Osteoblast (primary cell): Measurements from ENCODE around the gene MTRR. TPM values are rescaled to one million over a fixed set of nuclear protein-coding genes. Genes with fewer than 3 reads are reported as not detected.

Experiments used
- DNase-seq: peaks from one replicate; pipeline ENCODE4 v3.0.0; 2011; ENCODE audit warnings: low spot score, mixed read lengths; ENCODE audit not compliant: insufficient read length; ENCODE audit errors: missing footprints
- H2AFZ ChIP-seq: 2 replicates; pipeline ENCODE4 v1.6.0; 2011; ENCODE audit warnings: mild to moderate bottlenecking, low read length
- H3K27ac ChIP-seq: 2 replicates; pipeline ENCODE4 v1.5.1; 2011; ENCODE audit warnings: mild to moderate bottlenecking, low read depth, low read length, moderate library complexity
- H3K27me3 ChIP-seq: 2 replicates; pipeline ENCODE4 v1.6.0; 2012; ENCODE audit warnings: mild to moderate bottlenecking, control low read depth, inconsistent platforms, low read length, moderate library complexity; ENCODE audit not compliant: insufficient read depth
- H3K36me3 ChIP-seq: 2 replicates; pipeline ENCODE4 v1.5.1; 2011; ENCODE audit warnings: mild to moderate bottlenecking, low read length, control low read depth, moderate library complexity; ENCODE audit not compliant: insufficient read depth
- H3K4me1 ChIP-seq: 2 replicates; pipeline ENCODE4 v1.5.1; 2011; ENCODE audit warnings: mild to moderate bottlenecking, low read length, control low read depth, moderate library complexity; ENCODE audit not compliant: insufficient read depth
- H3K4me2 ChIP-seq: 2 replicates; pipeline ENCODE4 v1.6.0; 2011; ENCODE audit warnings: mild to moderate bottlenecking, low read length; ENCODE audit not compliant: insufficient read depth
- H3K4me3 ChIP-seq: fragments of 200-600 bp; sonication (generic); 3 replicates; pipeline ENCODE4 v1.5.1; 2012; ENCODE audit warnings: mild to moderate bottlenecking, low read length, inconsistent platforms; ENCODE audit not compliant: insufficient read depth
- H3K79me2 ChIP-seq: 2 replicates; pipeline ENCODE4 v1.6.0; 2012; ENCODE audit warnings: mild to moderate bottlenecking, low read length, control low read depth, inconsistent platforms; ENCODE audit not compliant: insufficient read depth
- H3K9me3 ChIP-seq: 2 replicates; pipeline ENCODE4 v1.5.1; 2011; ENCODE audit warnings: low read depth, low read length, control low read depth
- H4K20me1 ChIP-seq: 2 replicates; pipeline ENCODE4 v1.6.0; 2012; ENCODE audit warnings: mild to moderate bottlenecking, low read length, control low read depth; ENCODE audit not compliant: insufficient read depth
- CTCF ChIP-seq: IDR thresholded peaks from 2 replicates; pipeline ENCODE4 v1.5.1; 2011; ENCODE audit warnings: mild to moderate bottlenecking, low read depth, low read length, moderate library complexity; ENCODE audit errors: extremely low read depth
- total RNA-seq: library from RNA; depleted of rRNA; stranded (reverse); fragments of >200 nt; gene quantifications from 2 replicates; pipeline ENCODE4 v1.2.3, GENCODE V29; 2012

The MTRR gene
- total RNA-seq, 1 donor: 36.6 TPM

- Histone ChIP-seq H3K36me3 (no peaks in the 10 kb centered on the region), H2AFZ (no peak overlapping the region), H3K79me2 (no peaks in the 10 kb centered on the region), H3K27ac (no peak overlapping the region), H4K20me1 (no peaks in the 10 kb centered on the region), H3K4me3 (no peak overlapping the region), H3K27me3 (peaks cover 24% of the 10 kb centered on the region), H3K9me3 (no peaks in the 10 kb centered on the region), H3K4me2 (no peak overlapping the region), H3K4me1 (no peaks in the 10 kb centered on the region)
- TF ChIP-seq CTCF: no peak
- DNase-seq: no peak
Measured at GRCh38 chr5:7846327-7846726, 22.6 kb upstream of the MTRR start.

GRCh38 chr5:7848296-7848695, 20.7 kb upstream of the MTRR start:
- Histone ChIP-seq H3K27ac (no peak overlapping the region), H2AFZ (peak overlapping the region; percentile 49), H4K20me1 (no peaks in the 10 kb centered on the region), H3K27me3 (peaks cover 25% of the 10 kb centered on the region), H3K36me3 (no peaks in the 10 kb centered on the region), H3K4me2 (peak overlapping the region; percentile 49), H3K4me1 (peaks cover 3% of the 10 kb centered on the region), H3K4me3 (no peak overlapping the region), H3K79me2 (no peaks in the 10 kb centered on the region), H3K9me3 (no peaks in the 10 kb centered on the region)
- TF ChIP-seq CTCF: no peak
- peak; percentile 85 for DNase-seq

GRCh38 chr5:7849681-7850394, 19.1 kb upstream of the MTRR start:
- H3K36me3 ChIP-seq: no peaks in the 10 kb centered on the region
- H3K27ac ChIP-seq: no peak overlapping the region
- peak overlapping the region; percentile 51 for H2AFZ ChIP-seq
- no peaks in the 10 kb centered on the region for H3K79me2 ChIP-seq
- peak overlapping the region; percentile 33 for H3K4me3 ChIP-seq
- H3K27me3 ChIP-seq: peaks cover 21% of the 10 kb centered on the region
- no peaks in the 10 kb centered on the region for H3K9me3 ChIP-seq
- no peaks in the 10 kb centered on the region for H4K20me1 ChIP-seq
- peak overlapping the region; percentile 68 for H3K4me2 ChIP-seq
- DNase-seq: peak; percentile 86
- peaks cover 3% of the 10 kb centered on the region for H3K4me1 ChIP-seq
- TF ChIP-seq CTCF: no peak

GRCh38 chr5:7850395-7851239, 18.3 kb upstream of the MTRR start, which contains the start of gene CFAP90:
Gene CFAP90 (minus strand): TSS chr5:7851133. CDS start chr5:7851021, 112 bp downstream.
- TF ChIP-seq CTCF: peak; percentile 15
- DNase-seq: peak; percentile 90
- Histone ChIP-seq H3K9me3 (no peaks in the 10 kb centered on the region), H3K27ac (no peak within 1 kb of the TSS), H3K27me3 (peaks cover 15% of the 10 kb centered on the region), H2AFZ (peak within 1 kb of the TSS; percentile 68), H3K4me2 (peak within 1 kb of the TSS; percentile 72), H3K4me3 (peak within 1 kb of the TSS; percentile 66), H4K20me1 (no peaks in the 10 kb centered on the region), H3K4me1 (peaks cover 3% of the 10 kb centered on the region), H3K36me3 (no peaks in the 10 kb centered on the region), H3K79me2 (no peaks in the 10 kb centered on the region)
